ENCODE results near the gene PNMA6E.
"Not testable (repeated sequence)": the region's sequence is repeated elsewhere in the genome, so short reads cannot be mapped to it uniquely, and the experiment has no call there.

The PNMA6E gene

GRCh38 chrX:153400146-153401132, 711 bp downstream of the PNMA6E start:
- no peaks in the 10 kb centered on the region for H3K4me1 ChIP-seq (ENCODE audit: control insufficient read depth, insufficient read depth, low read length)
- no peaks in the 10 kb centered on the region for H3K36me3 ChIP-seq (ENCODE audit: control insufficient read depth, insufficient read depth, low read length)
- no peaks in the 10 kb centered on the region for H3K27me3 ChIP-seq (ENCODE audit: control insufficient read depth, insufficient read depth, low read length)
- H3K9ac ChIP-seq (ENCODE audit: low read length): no peak overlapping the region
- no peak overlapping the region for H3K4me3 ChIP-seq (ENCODE audit: low read length)
- H3K9me3 ChIP-seq (ENCODE audit: control insufficient read depth, low read length): no peaks in the 10 kb centered on the region

GRCh38 chrX:153398275-153398960, 2.7 kb downstream of the PNMA6E start:
- H3K36me3 ChIP-seq (ENCODE audit: control insufficient read depth, insufficient read depth, low read length): no peaks in the 10 kb centered on the region
- no peaks in the 10 kb centered on the region for H3K4me1 ChIP-seq (ENCODE audit: control insufficient read depth, insufficient read depth, low read length)
- no peaks in the 10 kb centered on the region for H3K27me3 ChIP-seq (ENCODE audit: control insufficient read depth, insufficient read depth, low read length)
- no peak overlapping the region for H3K9ac ChIP-seq (ENCODE audit: low read length)
- no peak overlapping the region for H3K4me3 ChIP-seq (ENCODE audit: low read length)
- H3K9me3 ChIP-seq (ENCODE audit: control insufficient read depth, low read length): no peaks in the 10 kb centered on the region

GRCh38 chrX:153397256-153397960, 3.7 kb downstream of the PNMA6E start:
- H3K4me3 ChIP-seq (ENCODE audit: low read length): no peak overlapping the region
- no peaks in the 10 kb centered on the region for H3K36me3 ChIP-seq (ENCODE audit: control insufficient read depth, insufficient read depth, low read length)
- H3K9me3 ChIP-seq (ENCODE audit: control insufficient read depth, low read length): no peaks in the 10 kb centered on the region
- no peaks in the 10 kb centered on the region for H3K27me3 ChIP-seq (ENCODE audit: control insufficient read depth, insufficient read depth, low read length)
- H3K9ac ChIP-seq (ENCODE audit: low read length): no peak overlapping the region
- H3K4me1 ChIP-seq (ENCODE audit: control insufficient read depth, insufficient read depth, low read length): no peaks in the 10 kb centered on the region

- Histone ChIP-seq H3K27me3 (ENCODE audit: control insufficient read depth, insufficient read depth, low read length) (no peaks in the 10 kb centered on the region), H3K9me3 (ENCODE audit: control insufficient read depth, low read length) (no peaks in the 10 kb centered on the region), H3K4me3 (ENCODE audit: low read length) (no peak overlapping the region), H3K9ac (ENCODE audit: low read length) (no peak overlapping the region), H3K36me3 (ENCODE audit: control insufficient read depth, insufficient read depth, low read length) (no peaks in the 10 kb centered on the region), H3K4me1 (ENCODE audit: control insufficient read depth, insufficient read depth, low read length) (no peaks in the 10 kb centered on the region)
Observed at GRCh38 chrX:153396320-153397195, 4.6 kb downstream of the PNMA6E start.

GRCh38 chrX:153395613-153396319, 5.4 kb downstream of the PNMA6E start:
- Histone ChIP-seq H3K27me3 (ENCODE audit: control insufficient read depth, insufficient read depth, low read length) (no peaks in the 10 kb centered on the region), H3K9me3 (ENCODE audit: control insufficient read depth, low read length) (no peaks in the 10 kb centered on the region), H3K9ac (ENCODE audit: low read length) (no peak overlapping the region), H3K36me3 (ENCODE audit: control insufficient read depth, insufficient read depth, low read length) (no peaks in the 10 kb centered on the region), H3K4me3 (ENCODE audit: low read length) (no peak overlapping the region), H3K4me1 (ENCODE audit: control insufficient read depth, insufficient read depth, low read length) (no peaks in the 10 kb centered on the region)

GRCh38 chrX:153394612-153395011, 6.5 kb downstream of the PNMA6E start:
- no peak overlapping the region for H3K9ac ChIP-seq (ENCODE audit: low read length)
- H3K36me3 ChIP-seq (ENCODE audit: control insufficient read depth, insufficient read depth, low read length): no peaks in the 10 kb centered on the region
- no peak overlapping the region for H3K4me3 ChIP-seq (ENCODE audit: low read length)
- no peaks in the 10 kb centered on the region for H3K4me1 ChIP-seq (ENCODE audit: control insufficient read depth, insufficient read depth, low read length)
- H3K27me3 ChIP-seq (ENCODE audit: control insufficient read depth, insufficient read depth, low read length): no peaks in the 10 kb centered on the region
- no peaks in the 10 kb centered on the region for H3K9me3 ChIP-seq (ENCODE audit: control insufficient read depth, low read length)

- H3K9ac ChIP-seq (ENCODE audit: low read length): no peak overlapping the region
- no peaks in the 10 kb centered on the region for H3K36me3 ChIP-seq (ENCODE audit: control insufficient read depth, insufficient read depth, low read length)
- no peak overlapping the region for H3K4me3 ChIP-seq (ENCODE audit: low read length)
- H3K27me3 ChIP-seq (ENCODE audit: control insufficient read depth, insufficient read depth, low read length): no peaks in the 10 kb centered on the region
- H3K9me3 ChIP-seq (ENCODE audit: control insufficient read depth, low read length): no peaks in the 10 kb centered on the region
- H3K4me1 ChIP-seq (ENCODE audit: control insufficient read depth, insufficient read depth, low read length): no peaks in the 10 kb centered on the region
Observed at GRCh38 chrX:153392642-153393321, 8.4 kb downstream of the PNMA6E start.

- H3K9ac ChIP-seq (ENCODE audit: low read length); H3K27me3 ChIP-seq (ENCODE audit: control insufficient read depth, insufficient read depth, low read length); H3K36me3 ChIP-seq (ENCODE audit: control insufficient read depth, insufficient read depth, low read length); H3K4me3 ChIP-seq (ENCODE audit: low read length); H3K4me1 ChIP-seq (ENCODE audit: control insufficient read depth, insufficient read depth, low read length); H3K9me3 ChIP-seq (ENCODE audit: control insufficient read depth, low read length): not testable (repeated sequence)
Observed at GRCh38 chrX:153389460-153389768, 11.7 kb downstream of the PNMA6E start.

GRCh38 chrX:153388722-153389459, 12.3 kb downstream of the PNMA6E start:
- H3K9ac ChIP-seq (ENCODE audit: low read length): no peak overlapping the region

GRCh38 chrX:153387987-153388721, 13.0 kb downstream of the PNMA6E start:
- Histone ChIP-seq H3K36me3 (ENCODE audit: control insufficient read depth, insufficient read depth, low read length) (no peaks in the 10 kb centered on the region), H3K4me3 (ENCODE audit: low read length) (no peak overlapping the region), H3K9me3 (ENCODE audit: control insufficient read depth, low read length) (no peaks in the 10 kb centered on the region), H3K9ac (ENCODE audit: low read length) (no peak overlapping the region), H3K4me1 (ENCODE audit: control insufficient read depth, insufficient read depth, low read length) (no peaks in the 10 kb centered on the region), H3K27me3 (ENCODE audit: control insufficient read depth, insufficient read depth, low read length) (no peaks in the 10 kb centered on the region)

More at GRCh38 chrX:153388722-153389459, 12.3 kb downstream of the PNMA6E start:
- no peaks in the 10 kb centered on the region for H3K27me3 ChIP-seq (ENCODE audit: control insufficient read depth, insufficient read depth, low read length)
- no peaks in the 10 kb centered on the region for H3K9me3 ChIP-seq (ENCODE audit: control insufficient read depth, low read length)
- H3K4me3 ChIP-seq (ENCODE audit: low read length): no peak overlapping the region
- no peaks in the 10 kb centered on the region for H3K36me3 ChIP-seq (ENCODE audit: control insufficient read depth, insufficient read depth, low read length)
- no peaks in the 10 kb centered on the region for H3K4me1 ChIP-seq (ENCODE audit: control insufficient read depth, insufficient read depth, low read length)
